ENCODE measurements around the gene MED23. TPM values are rescaled to one million over a fixed set of nuclear protein-coding genes. Genes with fewer than 3 reads are reported as not detected.
A peak's percentile ranks its signal among the peaks of the same experiment; 100 is the strongest.

The MED23 gene
- total RNA-seq, 4 donors from 2014 or later: 28.8 to 50.3 (median 36.7) TPM

GRCh38 chr6:131629651-131630050, 1.6 kb upstream of the MED23 start:
- Histone ChIP-seq H3K4me1 (peaks cover 0 to 8% (median 0%) of the 10 kb centered on the region in 4 donors), H3K27ac (no peak overlapping the region), H3K36me3 (peaks cover 0 to 5% (median 0%) of the 10 kb centered on the region in 3 donors), H3K27me3 (no peaks in the 10 kb centered on the region), H3K9me3 (no peaks in the 10 kb centered on the region), H3K4me3 (no peak overlapping the region)
- DNase-seq: no peak
- TF ChIP-seq CTCF (IDR thresholded peaks at IDR 0.05): no peak
- no peak for TF ChIP-seq POLR2A (IDR thresholded peaks at IDR 0.05)

DNA sequence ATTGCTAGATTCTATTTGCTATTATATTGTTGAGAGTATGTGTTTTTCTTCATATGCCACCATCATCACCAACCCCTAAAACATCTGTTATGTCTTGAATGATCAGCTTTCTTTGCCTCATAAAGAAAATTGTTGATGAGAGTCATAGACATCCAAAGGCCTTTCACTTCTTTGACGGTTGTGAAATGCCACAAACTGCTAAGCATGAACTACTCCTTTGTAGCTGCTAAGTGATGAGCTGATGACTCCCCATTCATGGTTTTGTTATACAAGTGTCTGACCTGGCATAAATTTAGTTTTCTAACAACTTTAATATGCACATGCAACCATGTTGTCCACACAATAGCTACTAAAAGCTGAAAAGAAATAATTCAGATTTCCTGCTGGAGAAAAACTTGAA, 684 bp upstream of the MED23 start:
- H3K27me3 ChIP-seq: no peaks in the 10 kb centered on the region
- DNase-seq: no peak
- TF ChIP-seq POLR2A (IDR thresholded peaks at IDR 0.05): no peak
- TF ChIP-seq CTCF (IDR thresholded peaks at IDR 0.05): no peak
- peak overlapping the region in 2 of 4 donors; percentile 78 to 86 for H3K27ac ChIP-seq
- peaks cover 0 to 14% (median 0%) of the 10 kb centered on the region in 3 donors for H3K36me3 ChIP-seq
- peaks cover 0 to 8% (median 0%) of the 10 kb centered on the region in 4 donors for H3K4me1 ChIP-seq
- peak overlapping the region; percentile 60 to 75 (median 68) for H3K4me3 ChIP-seq
- no peaks in the 10 kb centered on the region for H3K9me3 ChIP-seq

DNA sequence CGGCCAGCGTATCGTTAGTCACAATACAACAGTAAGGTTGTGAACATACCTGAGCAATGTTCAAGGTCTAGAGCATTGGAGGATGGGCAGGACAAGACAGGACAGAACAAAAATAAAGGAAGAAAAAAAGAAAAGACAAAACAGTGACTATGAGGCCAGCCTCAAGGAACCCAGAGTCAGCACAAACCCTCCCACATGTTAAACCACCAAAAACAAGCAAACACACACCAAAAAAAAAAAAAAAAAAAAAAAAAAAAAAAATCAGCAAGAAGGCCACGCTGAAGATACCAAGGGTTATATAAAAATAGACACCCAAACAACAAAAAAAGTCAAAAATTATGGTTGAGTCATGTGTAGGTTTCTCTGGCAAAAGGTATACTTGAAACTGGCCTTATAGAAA, 12.8 kb downstream of the MED23 start:
- no peak for TF ChIP-seq CTCF (IDR thresholded peaks at IDR 0.05)
- TF ChIP-seq POLR2A (IDR thresholded peaks at IDR 0.05): no peak
- H3K27me3 ChIP-seq: no peaks in the 10 kb centered on the region
- H3K9me3 ChIP-seq: no peaks in the 10 kb centered on the region
- peaks cover 0 to 90% (median 0%) of the 10 kb centered on the region in 3 donors for H3K36me3 ChIP-seq
- H3K4me3 ChIP-seq: no peak overlapping the region
- no peaks in the 10 kb centered on the region for H3K4me1 ChIP-seq
- no peak overlapping the region for H3K27ac ChIP-seq
- no peak for DNase-seq

DNA sequence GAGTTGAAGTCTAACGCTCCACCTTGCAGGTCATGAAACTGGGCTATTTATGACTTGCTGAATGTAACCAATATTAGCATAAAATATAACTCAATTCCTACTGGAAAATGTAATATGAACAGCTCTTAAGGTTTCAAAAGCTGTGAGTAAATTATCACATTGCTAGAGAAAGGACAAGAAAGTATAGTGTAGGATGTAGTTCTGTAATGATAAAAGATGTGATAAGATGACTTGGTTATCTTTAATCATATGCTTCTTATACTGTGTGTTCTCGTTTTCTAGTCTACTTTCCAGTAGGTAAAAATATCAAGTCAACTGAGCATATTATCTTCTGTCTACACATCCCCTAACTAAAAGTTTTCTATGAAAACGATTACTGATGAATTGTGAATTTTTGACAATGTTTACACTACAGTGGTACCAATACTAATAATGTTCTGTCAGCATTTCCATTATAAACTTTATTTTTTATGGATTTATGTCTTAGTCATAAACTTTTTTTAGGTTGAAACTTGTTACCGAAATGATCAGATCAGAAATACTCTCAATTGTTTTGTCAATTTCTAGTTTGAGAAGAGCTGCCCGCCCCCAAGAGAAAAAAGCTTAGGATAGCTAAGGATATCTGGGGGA, 14.6 kb downstream of the MED23 start:
- Histone ChIP-seq H3K36me3 (peaks cover 0 to 88% (median 0%) of the 10 kb centered on the region in 3 donors), H3K27ac (no peak overlapping the region), H3K4me1 (no peaks in the 10 kb centered on the region), H3K27me3 (no peaks in the 10 kb centered on the region), H3K9me3 (no peaks in the 10 kb centered on the region), H3K4me3 (no peak overlapping the region)
- no peak for DNase-seq
- TF ChIP-seq POLR2A (IDR thresholded peaks at IDR 0.05): no peak
- TF ChIP-seq CTCF (IDR thresholded peaks at IDR 0.05): no peak

GRCh38 chr6:131602781-131603312, 25.2 kb downstream of the MED23 start:
- DNase-seq: no peak
- no peak overlapping the region for H3K27ac ChIP-seq

More at GRCh38 chr6:131602781-131603312, 25.2 kb downstream of the MED23 start:
- Histone ChIP-seq H3K27me3 (no peaks in the 10 kb centered on the region), H3K4me1 (no peaks in the 10 kb centered on the region), H3K4me3 (no peak overlapping the region), H3K9me3 (no peaks in the 10 kb centered on the region), H3K36me3 (peaks cover 0 to 91% (median 0%) of the 10 kb centered on the region in 3 donors)
- TF ChIP-seq POLR2A (IDR thresholded peaks at IDR 0.05): no peak
- TF ChIP-seq CTCF (IDR thresholded peaks at IDR 0.05): peak in 1 of 6 experiments; percentile 15

All from Peyer's patch (tissue), 4 donors.